ENCODE measurements around the gene CA10. TPM values are rescaled to one million over a fixed set of nuclear protein-coding genes. Genes with fewer than 3 reads are reported as not detected.

CA10 gene
- total and polyA plus RNA-seq, 2 experiments from 2014 or later: 0.33 TPM; not detected in 1

DNA sequence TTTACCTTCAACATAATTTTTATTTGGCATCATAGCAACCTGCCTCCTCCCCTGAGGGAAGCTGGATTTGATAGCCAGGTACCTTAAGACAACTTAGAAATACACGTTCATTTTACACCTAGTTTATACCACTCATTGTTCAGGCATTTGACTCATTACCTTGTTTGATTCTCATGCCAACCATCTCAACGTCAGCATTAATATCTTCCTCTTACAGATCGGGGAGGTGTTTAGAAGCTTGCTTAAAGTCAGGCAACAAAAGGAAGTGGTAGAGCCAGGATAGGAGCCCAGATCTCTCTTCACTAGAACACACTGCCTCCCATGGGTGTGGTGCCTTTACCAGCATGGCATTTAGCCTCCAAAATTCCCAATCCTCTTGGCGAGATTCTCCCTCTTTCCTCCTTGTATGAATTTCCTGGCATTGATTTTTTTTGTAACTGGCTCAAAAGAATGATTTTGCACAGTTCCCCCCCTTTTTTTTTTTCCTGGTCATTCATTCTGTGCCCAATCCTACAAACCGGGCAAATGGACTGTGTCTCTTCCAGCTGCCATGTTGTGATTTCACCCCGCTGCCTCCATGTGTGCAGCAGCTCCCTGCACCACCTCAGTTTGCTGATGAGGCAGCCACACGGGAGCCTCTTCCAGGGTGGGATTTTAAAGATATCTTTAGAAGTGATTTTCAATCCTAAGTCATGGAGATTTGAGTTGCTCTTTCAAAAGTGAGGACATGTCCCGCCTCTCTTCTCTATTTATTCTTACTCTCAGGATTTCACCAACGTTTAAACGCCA, 514.6 kb downstream of the CA10 start:
- H2AFZ ChIP-seq: no peak overlapping the region
- TF ChIP-seq CTCF (IDR thresholded peaks at IDR 0.05; ENCODE audit: poor library complexity) (no peak), EZH2phosphoT487 (IDR thresholded peaks at IDR 0.05; ENCODE audit: low read depth, severe bottlenecking, unreplicated experiment) (no peak), EZH2 (IDR thresholded peaks at IDR 0.05; ENCODE audit: borderline replicate concordance) (no peak)
- H3K4me3 ChIP-seq: no peak overlapping the region

DNA sequence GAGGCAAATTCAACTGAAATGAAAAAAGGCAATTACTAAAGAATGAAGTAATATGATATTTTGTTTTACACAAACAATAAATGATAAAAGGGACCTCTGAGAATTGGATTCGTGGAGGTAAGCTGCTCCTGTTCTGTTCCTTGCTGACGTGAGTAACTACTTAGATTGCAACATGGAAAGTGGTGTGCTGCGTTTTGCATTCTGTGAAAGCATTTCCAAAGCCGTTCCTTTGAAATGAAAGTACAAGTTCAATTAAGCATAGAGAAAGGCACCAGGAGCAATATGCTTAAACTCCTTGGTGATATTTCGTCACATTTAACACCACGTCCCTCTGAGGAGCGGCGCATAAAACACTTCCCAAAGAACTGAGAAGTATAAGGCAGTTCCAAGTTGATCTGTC, 516.5 kb downstream of the CA10 start:
- H4K20me1 ChIP-seq (ENCODE audit: insufficient read depth, poor library complexity, severe bottlenecking): no peaks in the 10 kb centered on the region
- no peaks in the 10 kb centered on the region for H3K36me3 ChIP-seq (replicated peaks; ENCODE audit: insufficient read depth, low read depth)
- H3K4me3 ChIP-seq: no peak overlapping the region
- 79% methylated on average over 8 of the region's 8 CpGs for WGBS (ENCODE audit: low lambda C conversion rate, missing lambda C conversion rate)
- DNase-seq (ENCODE audit: low spot score): no peak
- H3K4me2 ChIP-seq: no peak overlapping the region
- H3K9me3 ChIP-seq (ENCODE audit: low read depth): no peaks in the 10 kb centered on the region
- H3K27me3 ChIP-seq: peaks cover 4% of the 10 kb centered on the region
- H2AFZ ChIP-seq: no peak overlapping the region
- no peaks in the 10 kb centered on the region for H3K9me2 ChIP-seq (replicated peaks; ENCODE audit: insufficient read depth)
- no peaks in the 10 kb centered on the region for H3K79me2 ChIP-seq
- TF ChIP-seq EZH2phosphoT487 (IDR thresholded peaks at IDR 0.05; ENCODE audit: low read depth, severe bottlenecking, unreplicated experiment) (no peak), CTCF (IDR thresholded peaks at IDR 0.05; ENCODE audit: poor library complexity) (no peak), EZH2 (IDR thresholded peaks at IDR 0.05; ENCODE audit: borderline replicate concordance) (no peak)
- no peaks in the 10 kb centered on the region for H3K4me1 ChIP-seq (ENCODE audit: insufficient read depth)
- no peak overlapping the region for H3K27ac ChIP-seq

More for the DNA sequence above, 514.6 kb downstream of the CA10 start:
- H3K4me2 ChIP-seq: no peak overlapping the region
- peaks cover 4% of the 10 kb centered on the region for H3K27me3 ChIP-seq
- DNase-seq (ENCODE audit: low spot score): no peak
- H3K4me1 ChIP-seq (ENCODE audit: insufficient read depth): no peaks in the 10 kb centered on the region
- no peaks in the 10 kb centered on the region for H3K79me2 ChIP-seq
- no peaks in the 10 kb centered on the region for H3K9me3 ChIP-seq (ENCODE audit: low read depth)
- H3K27ac ChIP-seq: no peak overlapping the region
- H4K20me1 ChIP-seq (ENCODE audit: insufficient read depth, poor library complexity, severe bottlenecking): no peaks in the 10 kb centered on the region
- H3K9me2 ChIP-seq (replicated peaks; ENCODE audit: insufficient read depth): no peaks in the 10 kb centered on the region
- H3K36me3 ChIP-seq (replicated peaks; ENCODE audit: insufficient read depth, low read depth): no peaks in the 10 kb centered on the region
- 90% methylated on average over 10 of the region's 10 CpGs for WGBS (ENCODE audit: low lambda C conversion rate, missing lambda C conversion rate)

- H2AFZ ChIP-seq: no peak overlapping the region
- no peaks in the 10 kb centered on the region for H3K9me2 ChIP-seq (replicated peaks; ENCODE audit: insufficient read depth)
- H3K27me3 ChIP-seq: peaks cover 4% of the 10 kb centered on the region
- no peaks in the 10 kb centered on the region for H3K4me1 ChIP-seq (ENCODE audit: insufficient read depth)
- TF ChIP-seq CTCF (IDR thresholded peaks at IDR 0.05; ENCODE audit: poor library complexity) (peak; percentile 30), EZH2 (IDR thresholded peaks at IDR 0.05; ENCODE audit: borderline replicate concordance) (no peak), EZH2phosphoT487 (IDR thresholded peaks at IDR 0.05; ENCODE audit: low read depth, severe bottlenecking, unreplicated experiment) (no peak)
- H4K20me1 ChIP-seq (ENCODE audit: insufficient read depth, poor library complexity, severe bottlenecking): no peaks in the 10 kb centered on the region
- H3K36me3 ChIP-seq (replicated peaks; ENCODE audit: insufficient read depth, low read depth): no peaks in the 10 kb centered on the region
- WGBS (ENCODE audit: low lambda C conversion rate, missing lambda C conversion rate): 38% methylated on average over 4 of the region's 4 CpGs
- no peak overlapping the region for H3K4me3 ChIP-seq
- no peak overlapping the region for H3K27ac ChIP-seq
- H3K79me2 ChIP-seq: no peaks in the 10 kb centered on the region
- H3K4me2 ChIP-seq: no peak overlapping the region
- H3K9me3 ChIP-seq (ENCODE audit: low read depth): no peaks in the 10 kb centered on the region
- DNase-seq (ENCODE audit: low spot score): no peak
Measured at GRCh38 chr17:51640108-51640622, 518.3 kb downstream of the CA10 start.
